ENCODE data around the gene UGT1A10.

Gene UGT1A10

DNA sequence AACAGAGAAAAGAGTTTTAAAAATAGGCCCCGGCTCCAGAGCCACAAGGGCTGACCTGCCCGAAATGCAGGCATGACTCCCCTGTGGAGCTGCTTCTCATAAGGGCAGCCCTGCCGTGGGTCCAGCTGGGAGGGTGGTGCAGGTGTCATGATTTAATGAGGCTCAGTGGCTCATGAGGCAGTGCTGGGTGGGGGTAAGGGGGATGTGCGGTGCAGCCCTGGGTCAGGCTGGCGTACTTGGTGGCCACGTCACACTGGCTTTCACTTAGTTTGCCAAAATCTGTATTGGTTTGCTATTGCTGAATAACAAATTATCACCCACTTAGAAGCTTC is 184.5 kb downstream of the UGT1A10 start:
- no peak for DNase-seq

DNA sequence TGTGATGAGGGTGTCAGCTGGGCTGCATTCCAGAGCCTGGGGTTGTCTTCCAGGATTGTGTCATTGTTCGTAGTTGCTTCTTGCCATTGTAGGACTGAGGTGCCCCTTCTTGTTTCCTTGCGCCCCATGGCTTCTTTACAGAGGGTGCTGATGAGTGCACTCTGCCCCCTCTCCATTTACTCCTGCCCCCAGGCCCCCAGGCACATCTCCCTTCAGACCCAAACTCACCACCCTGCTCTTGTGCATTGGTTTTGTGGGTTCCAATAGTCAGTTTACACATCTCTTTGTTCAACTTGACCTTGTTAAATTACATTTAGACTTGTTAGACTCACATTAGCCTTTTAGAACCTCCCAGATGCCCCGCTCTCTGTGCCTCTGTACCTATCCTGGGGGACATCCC is 184.9 kb downstream of the UGT1A10 start:
- no peak for DNase-seq

GRCh38 chr2:233821709-233822100 is 185.5 kb downstream of the UGT1A10 start:
- no peak for DNase-seq

DNA sequence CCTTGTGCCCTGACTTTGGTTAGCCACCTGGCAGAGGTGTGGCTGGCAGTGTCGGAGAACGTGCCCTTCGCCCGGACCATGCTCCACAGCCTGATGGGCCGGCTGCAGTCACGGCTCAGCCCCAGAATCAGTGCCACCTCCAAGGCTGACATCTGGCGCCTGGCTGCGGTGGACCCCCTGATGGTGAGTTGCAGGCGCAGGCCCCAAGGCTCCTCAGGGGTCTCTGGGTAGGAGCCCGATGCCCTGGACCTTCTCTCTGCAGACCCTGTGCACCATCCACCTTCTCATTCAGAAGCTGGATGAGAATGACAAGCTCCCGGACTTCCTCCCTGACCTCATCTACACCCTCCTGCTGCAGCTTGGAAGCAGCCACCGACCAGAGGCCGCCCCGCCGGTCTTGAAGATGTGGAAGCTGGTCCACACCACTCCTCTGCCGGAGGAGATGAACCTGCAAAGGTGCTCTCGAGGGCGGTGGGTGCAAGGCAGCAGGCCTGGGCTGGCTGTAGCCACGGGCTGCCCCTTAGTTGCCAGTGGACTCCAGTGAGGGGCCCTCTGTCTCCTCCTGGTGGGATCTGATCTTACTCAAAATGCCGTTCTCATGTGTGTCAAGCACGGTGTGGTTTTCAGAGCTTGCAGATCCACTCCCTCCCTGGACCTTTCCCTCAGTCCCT is 186.0 kb downstream of the UGT1A10 start:
- DNase-seq: no peak
